Cardiac muscle cell (in vitro differentiated cells and primary cell): ENCODE data around the gene PCGF2. TPM values are rescaled to one million over a fixed set of nuclear protein-coding genes. Genes with fewer than 3 reads are reported as not detected.
A peak's percentile ranks its signal among the peaks of the same experiment; 100 is the strongest.
"Not testable (repeated sequence)": the region's sequence is repeated elsewhere in the genome, so short reads cannot be mapped to it uniquely, and the experiment has no call there.

Experiments
- DNase-seq, 2 donors: peaks; one replicate each; pipeline versions ENCODE4 v3.0.0 to v3.0.0-alpha.2; 2010 to 2017; ENCODE audit warnings: low read depth in 1 of 2, low spot score in 1 of 2
- H3K27ac ChIP-seq: fragments of 200-600 bp; sonication (generic); 2 replicates; pipeline ENCODE4 v1.5.1; 2016
- H3K27me3 ChIP-seq: fragments of 200-600 bp; sonication (generic); 2 replicates; pipeline ENCODE4 v1.6.0; 2016; ENCODE audit warnings: control low read depth
- H3K36me3 ChIP-seq: fragments of 200-600 bp; sonication (generic); 2 replicates; pipeline ENCODE4 v1.5.1; 2016; ENCODE audit warnings: control low read depth
- H3K4me1 ChIP-seq: fragments of 200-600 bp; sonication (generic); 2 replicates; pipeline ENCODE4 v1.8.1; 2017; ENCODE audit warnings: low read depth, mild to moderate bottlenecking, mixed run types
- H3K4me3 ChIP-seq: fragments of 200-600 bp; sonication (generic); 2 replicates; pipeline ENCODE4 v1.5.1; 2016; ENCODE audit warnings: mild to moderate bottlenecking
- H3K9me3 ChIP-seq: fragments of 200-600 bp; sonication (generic); 2 replicates; pipeline ENCODE4 v1.5.1; 2017; ENCODE audit warnings: low read depth, mild to moderate bottlenecking, control low read depth
- CTCF ChIP-seq: IDR thresholded peaks from 2 replicates; pipeline ENCODE4 v1.5.1; 2012; ENCODE audit warnings: low read depth, mild to moderate bottlenecking, low read length
- polyA plus RNA-seq: library from polyadenylated mRNA; unstranded; fragments of >200 nt; fragmentation: Nextera tagmentation; extraction: Ambion mirVana; gene quantifications from 2 replicates; pipeline ENCODE4 v1.2.1, GENCODE V29; 2016
- total RNA-seq: library from RNA; depleted of rRNA; stranded (reverse); fragments of >200 nt; gene quantifications from 2 replicates; pipeline ENCODE4 v1.2.3, GENCODE V29; 2016

PCGF2 gene
- total and polyA plus RNA-seq, 2 experiments from 2014 or later, result 12.2 to 21.7 TPM

DNA sequence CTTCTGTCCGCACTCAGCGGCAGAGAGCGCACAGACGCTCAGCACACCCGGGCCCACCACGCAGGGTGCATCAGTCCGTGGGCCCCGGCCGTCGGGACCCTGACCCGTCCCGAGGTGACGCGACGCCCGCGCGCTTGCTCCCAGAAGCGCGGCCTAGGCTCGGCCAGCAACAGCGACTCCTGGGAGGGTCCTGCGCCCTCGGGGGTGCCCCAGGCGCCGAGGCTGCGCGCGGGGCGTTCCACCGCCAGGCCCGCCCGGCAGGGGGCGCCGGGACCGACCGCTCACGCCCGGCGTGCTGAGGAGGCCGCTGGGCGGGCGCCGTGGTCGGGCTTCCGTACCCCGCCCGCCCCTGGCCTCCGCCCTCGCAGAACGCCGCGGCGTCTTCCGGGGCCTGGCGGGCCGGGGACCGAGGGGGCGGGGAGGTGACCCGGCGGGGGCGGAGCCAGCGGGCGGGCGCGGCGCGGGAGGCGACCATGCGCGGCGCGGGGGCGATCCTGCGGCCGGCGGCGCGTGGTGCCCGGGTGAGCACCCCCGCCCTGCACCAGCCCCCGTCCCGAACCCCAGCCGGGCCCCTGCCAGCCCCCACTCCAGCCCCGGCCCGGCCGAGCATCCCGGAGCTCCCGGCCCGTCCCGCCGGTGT, 18.1 kb downstream of the PCGF2 start, which contains the start of gene CISD3:
TSS of gene CISD3 (plus strand) at position 456 of the 640 bp plus-strand sequence. CDS start at position 474, 18 bp downstream.
- no peaks in the 10 kb centered on the region for H3K36me3 ChIP-seq
- no peaks in the 10 kb centered on the region for H3K27me3 ChIP-seq
- no peaks in the 10 kb centered on the region for H3K9me3 ChIP-seq
- peak within 1 kb of the TSS; percentile 35 for H3K4me3 ChIP-seq
- no peak within 1 kb of the TSS for H3K27ac ChIP-seq
- TF ChIP-seq CTCF, result peak; percentile 45
- DNase-seq, result peak; percentile 90 to 92
- no peaks in the 10 kb centered on the region for H3K4me1 ChIP-seq

GRCh38 chr17:38729368-38729885, 18.7 kb downstream of the PCGF2 start:
- TF ChIP-seq CTCF, result no peak
- no peaks in the 10 kb centered on the region for H3K27me3 ChIP-seq
- H3K27ac ChIP-seq, result no peak overlapping the region
- DNase-seq, result no peak
- H3K4me3 ChIP-seq, result peak overlapping the region; percentile 34
- H3K9me3 ChIP-seq, result no peaks in the 10 kb centered on the region
- H3K4me1 ChIP-seq, result no peaks in the 10 kb centered on the region
- H3K36me3 ChIP-seq, result no peaks in the 10 kb centered on the region

DNA sequence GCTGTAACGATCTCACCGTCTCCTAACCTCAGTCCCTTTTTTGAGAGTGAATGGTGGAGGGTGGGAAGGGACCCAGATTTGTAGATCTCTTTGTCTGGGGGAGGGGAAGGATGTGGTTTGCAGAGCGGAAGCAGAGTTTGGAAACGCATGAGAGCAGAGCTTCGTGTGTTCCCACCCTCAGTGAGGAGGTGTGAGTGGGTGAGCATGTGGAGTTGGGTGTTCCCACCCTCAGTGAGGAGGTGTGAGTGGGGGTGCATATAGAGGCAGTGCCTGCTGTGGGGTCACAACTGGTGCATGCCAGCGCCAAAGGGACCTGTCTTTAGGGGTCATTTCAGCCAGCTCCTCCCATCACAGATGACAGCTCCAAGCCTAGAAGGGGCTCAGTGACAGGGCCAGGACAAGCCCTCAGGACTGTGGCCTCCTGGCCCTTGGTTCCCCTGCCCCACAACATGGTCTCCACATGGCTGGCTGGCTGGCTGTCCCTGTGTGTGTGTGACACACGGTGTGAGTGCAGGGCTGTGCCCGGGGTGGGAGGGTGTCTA, 19.8 kb downstream of the PCGF2 start:
- no peak overlapping the region for H3K27ac ChIP-seq
- H3K27me3 ChIP-seq, result no peaks in the 10 kb centered on the region
- H3K36me3 ChIP-seq, result no peaks in the 10 kb centered on the region
- H3K4me1 ChIP-seq, result no peaks in the 10 kb centered on the region
- no peak for TF ChIP-seq CTCF
- H3K9me3 ChIP-seq, result no peaks in the 10 kb centered on the region
- no peak for DNase-seq
- H3K4me3 ChIP-seq, result no peak overlapping the region

GRCh38 chr17:38727736-38728135, 20.4 kb downstream of the PCGF2 start:
- Histone ChIP-seq H3K4me3 (no peak overlapping the region), H3K36me3 (no peaks in the 10 kb centered on the region), H3K4me1 (no peaks in the 10 kb centered on the region)

GRCh38 chr17:38726145-38726544, 22.0 kb downstream of the PCGF2 start:
- H3K36me3 ChIP-seq, H3K9me3 ChIP-seq, H3K27me3 ChIP-seq, H3K4me3 ChIP-seq, H3K27ac ChIP-seq, DNase-seq, H3K4me1 ChIP-seq: not testable (repeated sequence)

More at GRCh38 chr17:38727736-38728135, 20.4 kb downstream of the PCGF2 start:
- H3K27ac ChIP-seq, result no peak overlapping the region
- no peak for DNase-seq
- H3K27me3 ChIP-seq, result no peaks in the 10 kb centered on the region
- no peaks in the 10 kb centered on the region for H3K9me3 ChIP-seq
- TF ChIP-seq CTCF, result no peak

GRCh38 chr17:38725066-38725465, 23.1 kb downstream of the PCGF2 start:
- H3K4me3 ChIP-seq, result no peak overlapping the region
- H3K27me3 ChIP-seq, result no peaks in the 10 kb centered on the region
- no peak for DNase-seq
- no peaks in the 10 kb centered on the region for H3K9me3 ChIP-seq
- no peak overlapping the region for H3K27ac ChIP-seq
- TF ChIP-seq CTCF, result no peak
- peaks cover 11% of the 10 kb centered on the region for H3K36me3 ChIP-seq
- H3K4me1 ChIP-seq, result no peaks in the 10 kb centered on the region
